Measurements from ENCODE around the gene COL15A1.

GRCh38 chr9:99013550-99013949, 69.8 kb downstream of the COL15A1 start:
- TF ChIP-seq CTCF (IDR thresholded peaks at IDR 0.05; ENCODE audit: low read depth, low read length) (no peak), EZH2phosphoT487 (IDR thresholded peaks at IDR 0.05; ENCODE audit: low read depth) (no peak)
